ENCODE data around the gene SLC16A3. TPM values are rescaled to one million over a fixed set of nuclear protein-coding genes. Genes with fewer than 3 reads are reported as not detected.

The SLC16A3 gene
- total and polyA plus RNA-seq, 9 of the 15 experiments (the other 6 are each of a cell fraction or from before 2014, with no cell fraction given) = 0.11 to 5.4 (median 1.2) TPM; not detected in 2

GRCh38 chr17:82226809-82227628 is 1.8 kb upstream of the SLC16A3 start:
- FAIRE-seq = no peak
- no peak overlapping the region for H2AFZ ChIP-seq (ENCODE audit: low read depth, low read length)

More at GRCh38 chr17:82226809-82227628, 1.8 kb upstream of the SLC16A3 start:
- ChIA-PET POLR2A (interaction anchor here (0.7 to 2.3 kb wide), 2 partner anchors 15 to 26 kb away, joined by 5 to 6 read pairs; no protein-coding TSS in a partner anchor), CTCF (ENCODE audit: low intra/inter-chr PET ratio) (no interaction called here)
- H3K27ac ChIP-seq (ENCODE audit: extremely low read depth, low read depth, low read length) = peak overlapping the region; percentile 13; the same call in 1 of the 3 replicates
- no TSS peak for BruUV-seq (replicated peaks)
- ATAC-seq (no peak), DNase-seq (ENCODE audit: extremely low read depth in 1 of 4, low spot score in 3 of 4) (no peak)
- no peak overlapping the region for H3K4me3 ChIP-seq
- 71% methylated on average over 12 of the region's 16 CpGs for WGBS (ENCODE audit: insufficient coverage, low coverage, missing lambda C conversion rate)
- intact Hi-C loops (cut with micrococcal nuclease) = no loop called here
- H3K27me3 ChIP-seq (ENCODE audit: control insufficient read depth in 2 of 2, insufficient read depth in 2 of 2, low read length in 2 of 2) = no peaks in the 10 kb centered on the region
- H3K9ac ChIP-seq (ENCODE audit: insufficient read depth in 1 of 2, low read depth in 2 of 2, low read length in 2 of 2) = peak overlapping the region; percentile 15 to 47; a peak in 3 of 4 replicates
- H3K9me1 ChIP-seq (ENCODE audit: control insufficient read depth, insufficient read depth, low read length) = no peaks in the 10 kb centered on the region
- H3K4me2 ChIP-seq (ENCODE audit: insufficient read depth, low read length) = no peak overlapping the region
- in situ Hi-C loops (cut with MboI) = no loop called here
- H4K20me1 ChIP-seq (replicated peaks; ENCODE audit: control insufficient read depth, insufficient read depth, low read length) = no peaks in the 10 kb centered on the region
- no peaks in the 10 kb centered on the region for H3K9me3 ChIP-seq (replicated peaks; ENCODE audit: control insufficient read depth, insufficient read depth, low read depth, low read length)
- TF ChIP-seq NONO (IDR thresholded peaks at IDR 0.05; ENCODE audit: low read depth in 2 of 2, low read length in 1 of 2) = peak in 1 of 2 experiments; percentile 92; a peak in 1 of 4 replicates
- TF ChIP-seq MAZ (CRISPR knock-in tag; conservative IDR thresholded peaks at IDR 0.05 in 1 of 2, IDR thresholded peaks at IDR 0.05 in 1 of 2) = 0 out of 4 replicates have a peak, but pooled peaks of 1 of the 2 experiments have one; percentile 14
- TF ChIP-seq ZNF592 (IDR thresholded peaks at IDR 0.05) = 0 out of 2 replicates have a peak, but pooled peaks have one; percentile 30
- no peak for TF ChIP-seq ZNF212 (CRISPR knock-in tag; IDR thresholded peaks at IDR 0.05)
- no peak for TF ChIP-seq E2F5 (CRISPR knock-in tag; IDR thresholded peaks at IDR 0.05)
- TF ChIP-seq ZNF263 (CRISPR knock-in tag; IDR thresholded peaks at IDR 0.05; ENCODE audit: borderline replicate concordance) = peak; percentile 100; the same call in 1 of the 2 replicates
- TF ChIP-seq RBM14 (IDR thresholded peaks at IDR 0.05; ENCODE audit: borderline replicate concordance, insufficient read depth, low read depth, low read length) = no peak
- no peaks in the 10 kb centered on the region; the same call in 2 of the 3 replicates for H3K79me2 ChIP-seq (ENCODE audit: control insufficient read depth, insufficient read depth, low read length)
- H3K4me1 ChIP-seq (replicated peaks in 1 of 2; ENCODE audit: control insufficient read depth in 2 of 2, insufficient read depth in 2 of 2, low read length in 2 of 2) = peaks cover 17 to 70% of the 10 kb centered on the region in 2 experiments
- no peaks in the 10 kb centered on the region for H3K36me3 ChIP-seq (ENCODE audit: control insufficient read depth, insufficient read depth, low read length)
